ENCODE results near the gene LAMP5. TPM values are rescaled to one million over a fixed set of nuclear protein-coding genes. Genes with fewer than 3 reads are reported as not detected.

The LAMP5 gene
- total RNA-seq, 6 experiments from 2014 or later: not detected

GRCh38 chr20:9476637-9477036 lies 37.8 kb upstream of the LAMP5 start:
- TF ChIP-seq CTCF (IDR thresholded peaks at IDR 0.05): no peak
- Mint-ChIP-seq H3K4me3 (no peak overlapping the region; the same call in 1 of the 2 replicates), H3K27me3 (ENCODE audit: insufficient read depth) (peaks cover 3% of the 10 kb centered on the region), H3K4me1 (ENCODE audit: low read depth) (peaks cover 21% of the 10 kb centered on the region), H3K27ac (no peak overlapping the region), H3K36me3 (ENCODE audit: low read depth) (peaks cover 42% of the 10 kb centered on the region), H3K9me3 (no peaks in the 10 kb centered on the region)
- no peak for DNase-seq

- Mint-ChIP-seq H3K9me3 (no peaks in the 10 kb centered on the region), H3K36me3 (ENCODE audit: low read depth) (peaks cover 38% of the 10 kb centered on the region), H3K27me3 (ENCODE audit: insufficient read depth) (peaks cover under 1% of the 10 kb centered on the region), H3K4me1 (ENCODE audit: low read depth) (peaks cover 21% of the 10 kb centered on the region), H3K4me3 (no peak overlapping the region), H3K27ac (no peak overlapping the region)
- DNase-seq: no peak
- no peak for TF ChIP-seq CTCF (IDR thresholded peaks at IDR 0.05)
Observed at GRCh38 chr20:9478771-9479170, 35.6 kb upstream of the LAMP5 start.

GRCh38 chr20:9480066-9480465 lies 34.3 kb upstream of the LAMP5 start:
- DNase-seq: no peak
- TF ChIP-seq CTCF (IDR thresholded peaks at IDR 0.05): no peak
- H3K4me1 Mint-ChIP-seq (ENCODE audit: low read depth): peaks cover 14% of the 10 kb centered on the region
- H3K27me3 Mint-ChIP-seq (ENCODE audit: insufficient read depth): peaks cover 6% of the 10 kb centered on the region
- no peak overlapping the region for H3K27ac Mint-ChIP-seq
- no peaks in the 10 kb centered on the region for H3K9me3 Mint-ChIP-seq
- H3K4me3 Mint-ChIP-seq: no peak overlapping the region
- H3K36me3 Mint-ChIP-seq (ENCODE audit: low read depth): peaks cover 38% of the 10 kb centered on the region

- TF ChIP-seq CTCF (IDR thresholded peaks at IDR 0.05): no peak
- Mint-ChIP-seq H3K36me3 (ENCODE audit: low read depth) (peaks cover 17% of the 10 kb centered on the region), H3K27me3 (ENCODE audit: insufficient read depth) (peaks cover 10% of the 10 kb centered on the region), H3K4me3 (no peak overlapping the region), H3K4me1 (ENCODE audit: low read depth) (no peaks in the 10 kb centered on the region), H3K9me3 (no peaks in the 10 kb centered on the region), H3K27ac (no peak overlapping the region)
- DNase-seq: no peak
Observed at GRCh38 chr20:9482180-9482579, 32.2 kb upstream of the LAMP5 start.

- H3K36me3 Mint-ChIP-seq (ENCODE audit: low read depth): peaks cover 7% of the 10 kb centered on the region
- H3K4me3 Mint-ChIP-seq: no peak overlapping the region
- H3K4me1 Mint-ChIP-seq (ENCODE audit: low read depth): no peaks in the 10 kb centered on the region
- peaks cover 10% of the 10 kb centered on the region for H3K27me3 Mint-ChIP-seq (ENCODE audit: insufficient read depth)
- H3K9me3 Mint-ChIP-seq: no peaks in the 10 kb centered on the region
- no peak for TF ChIP-seq CTCF (IDR thresholded peaks at IDR 0.05)
- DNase-seq: no peak
- no peak overlapping the region for H3K27ac Mint-ChIP-seq
Observed at GRCh38 chr20:9483131-9483530, 31.3 kb upstream of the LAMP5 start.
